SK-N-SH (cell line): Measurements from ENCODE around the gene ADRA2B. TPM values are rescaled to one million over a fixed set of nuclear protein-coding genes. Genes with fewer than 3 reads are reported as not detected.

Source experiments
- CTCF ChIA-PET: fragments of 300-600, 350-600 bp; formaldehyde crosslinking; extraction: SDS; loops from one replicate; lab custom pipeline; 2021; lab: Yijun Ruan, JAX
- POLR2A ChIA-PET: fragments of 350-600 bp; sonication (Branson Sonifier 250); formaldehyde crosslinking; extraction: SDS; loops from one replicate; lab custom pipeline; 2020; ENCODE audit warnings: antibody characterized with exemption, inconsistent platforms; lab: Yijun Ruan, JAX
- DNase-seq: peaks from one replicate; pipeline ENCODE4 v3.0.0; 2012
- H2AFZ ChIP-seq: fragments of 200-600 bp; sonication (generic); 2 replicates; pipeline ENCODE4 v1.8.1; 2016; ENCODE audit warnings: antibody characterized with exemption, mild to moderate bottlenecking, low read depth
- H3F3A ChIP-seq: fragments of 200-600 bp; sonication (generic); replicated peaks from 2 replicates; pipeline ENCODE3; 2016; ENCODE audit warnings: antibody characterized with exemption, mild to moderate bottlenecking; ENCODE audit not compliant: insufficient read depth
- H3K27ac ChIP-seq, 2 experiments: fragments of 200-500 bp in 1 of 2; fragments of 200-600 bp in 1 of 2; sonication (Bioruptor generic) in 1 of 2; sonication (generic), shearing (Covaris generic) in 1 of 2; 2 replicates each; pipeline versions ENCODE4 v1.5.1 to v1.6.1; 2014 to 2016; ENCODE audit warnings: low read depth in 2 of 2, inconsistent platforms in 1 of 2, low read length in 1 of 2, mild to moderate bottlenecking in 1 of 2, mixed read lengths in 1 of 2
- H3K27me3 ChIP-seq: fragments of 200-600 bp; sonication (generic), shearing (Covaris generic); 2 replicates; pipeline ENCODE4 v1.6.1; 2016; ENCODE audit warnings: mixed run types; ENCODE audit not compliant: insufficient read depth
- H3K36me3 ChIP-seq, 2 experiments: fragments of 200-500 bp in 1 of 2; fragments of 200-600 bp in 1 of 2; sonication (Bioruptor generic) in 1 of 2; sonication (generic) in 1 of 2; replicated peaks in 1 of 2; 2 replicates each; pipeline versions ENCODE3 to v1.5.1; 2014 to 2016; ENCODE audit warnings: low read length in 1 of 2, mild to moderate bottlenecking in 1 of 2; ENCODE audit not compliant: insufficient read depth in 2 of 2, control insufficient read depth in 1 of 2
- H3K4me1 ChIP-seq, 2 experiments: fragments of 200-500 bp in 1 of 2; fragments of 200-600 bp in 1 of 2; sonication (Bioruptor generic) in 1 of 2; sonication (generic), shearing (Covaris generic) in 1 of 2; 2 replicates each; pipeline versions ENCODE4 v1.5.1 to v1.6.1; 2014 to 2016; ENCODE audit warnings: low read depth in 1 of 2, low read length in 1 of 2, mixed run types in 1 of 2; ENCODE audit not compliant: insufficient read depth in 2 of 2, control insufficient read depth in 1 of 2
- H3K4me2 ChIP-seq: fragments of 200-600 bp; sonication (generic), shearing (Covaris generic); 2 replicates; pipeline ENCODE4 v1.6.1; 2017; ENCODE audit warnings: mixed run types
- H3K4me3 ChIP-seq, 2 experiments: fragments of 200-500 bp in 1 of 2; fragments of 200-600 bp in 1 of 2; sonication (Bioruptor generic) in 1 of 2; sonication (generic), shearing (Covaris generic) in 1 of 2; 2 replicates each; pipeline versions ENCODE4 v1.5.1 to v1.8.1; 2014 to 2016; ENCODE audit warnings: low read depth in 2 of 2, inconsistent platforms in 1 of 2, low read length in 1 of 2, mild to moderate bottlenecking in 1 of 2, mixed read lengths in 1 of 2, moderate library complexity in 1 of 2
- H3K79me2 ChIP-seq: fragments of 200-600 bp; sonication (generic); 2 replicates; pipeline ENCODE4 v1.8.1; 2017; ENCODE audit warnings: mild to moderate bottlenecking; ENCODE audit not compliant: insufficient read depth
- H3K9ac ChIP-seq: fragments of 200-600 bp; sonication (generic); 2 replicates; pipeline ENCODE4 v1.6.1; 2017; ENCODE audit warnings: mixed run types
- H3K9me2 ChIP-seq: fragments of 200-600 bp; sonication (generic); 2 replicates; pipeline ENCODE4 v1.6.1; 2017; ENCODE audit warnings: mixed run types
- H3K9me3 ChIP-seq: fragments of 200-600 bp; sonication (generic); 2 replicates; pipeline ENCODE4 v1.6.1; 2017; ENCODE audit warnings: mixed run types, mild to moderate bottlenecking, moderate library complexity
- H4K20me1 ChIP-seq: fragments of 200-600 bp; sonication (generic); 2 replicates; pipeline ENCODE4 v1.6.1; 2017; ENCODE audit warnings: mild to moderate bottlenecking, mixed run types; ENCODE audit not compliant: insufficient read depth
- CHD2 ChIP-seq: fragments of 150-350 bp; IDR thresholded peaks from 2 replicates; pipeline ENCODE4 v1.6.1; 2018; ENCODE audit warnings: low read length; ENCODE audit not compliant: partially characterized antibody
- CTCF ChIP-seq: fragments of 200-600 bp; sonication (generic); IDR thresholded peaks from 2 replicates; pipeline ENCODE4 v1.6.1; 2017; ENCODE audit warnings: antibody characterized with exemption, mild to moderate bottlenecking, moderate library complexity
- ELF1 ChIP-seq: IDR thresholded peaks from 2 replicates; pipeline ENCODE4 v1.4.0; 2012
- EP300 ChIP-seq, 2 experiments: IDR thresholded peaks; 2 replicates each; pipeline versions ENCODE4 v1.4.0 to v1.6.1; 2012; ENCODE audit warnings: borderline replicate concordance in 1 of 2, low read depth in 1 of 2, low read length in 1 of 2
- FOSL2 ChIP-seq: IDR thresholded peaks from 2 replicates; pipeline ENCODE4 v1.4.0; 2012; ENCODE audit warnings: low read depth, mild to moderate bottlenecking, moderate library complexity, borderline replicate concordance
- GATA2 ChIP-seq: sonication (generic); formaldehyde crosslinking; IDR thresholded peaks from 2 replicates; pipeline ENCODE4 v1.5.0; 2020; ENCODE audit warnings: mild to moderate bottlenecking, missing genetic modification reagents
- JUND ChIP-seq: IDR thresholded peaks from 2 replicates; pipeline ENCODE4 v1.4.0; 2012
- MAX ChIP-seq: IDR thresholded peaks from 2 replicates; pipeline ENCODE4 v1.4.0; 2012; ENCODE audit warnings: low read depth
- POLR2AphosphoS5 ChIP-seq: IDR thresholded peaks from 2 replicates; pipeline ENCODE4 v1.6.1; 2012; ENCODE audit warnings: low read depth, low read length
- USF2 ChIP-seq: fragments of 150-350 bp; IDR thresholded peaks from 2 replicates; pipeline ENCODE4 v1.6.1; 2017; ENCODE audit warnings: antibody characterized with exemption, low read length, low read depth, borderline replicate concordance
- YY1 ChIP-seq: IDR thresholded peaks from 2 replicates; pipeline ENCODE4 v1.4.0; 2012; ENCODE audit warnings: low read depth, mild to moderate bottlenecking
- WGBS: methylation state at CpG from one replicate; pipeline ENCODE4 v1.1.6; 2017; ENCODE audit warnings: low lambda C conversion rate; 5-methylcytosine and 5-hydroxymethylcytosine counted together
- polyA plus RNA-seq, 3 experiments: library from polyadenylated mRNA; depleted of rRNA; stranded (reverse); fragments of >200 nt; gene quantifications; 2 replicates each; pipeline ENCODE4 v1.2.3, GENCODE V29; 2012

ADRA2B gene
- polyA plus RNA-seq, 1 of the 3 experiments (the other 2 are of a cell fraction) = not detected

- H3F3A ChIP-seq = no peaks in the 10 kb centered on the region
- H3K9me2 ChIP-seq = no peaks in the 10 kb centered on the region
- no peaks in the 10 kb centered on the region for H3K9me3 ChIP-seq
- H3K9ac ChIP-seq = no peak overlapping the region
- H3K4me2 ChIP-seq = no peak overlapping the region
- H3K4me3 ChIP-seq = no peak overlapping the region
- no peaks in the 10 kb centered on the region for H4K20me1 ChIP-seq
- no peaks in the 10 kb centered on the region for H3K79me2 ChIP-seq
- no peaks in the 10 kb centered on the region for H3K27me3 ChIP-seq
- H2AFZ ChIP-seq = no peak overlapping the region
- H3K4me1 ChIP-seq = peaks cover 0 to 21% of the 10 kb centered on the region in 2 experiments; a peak in 1 of 4 replicates
- 79% methylated on average over 7 of the region's 7 CpGs for WGBS
- TF ChIP-seq USF2 (no peak), MAX (no peak), CHD2 (no peak), GATA2 (CRISPR knock-in tag) (no peak)
- no peaks in the 10 kb centered on the region for H3K36me3 ChIP-seq
- no peak overlapping the region for H3K27ac ChIP-seq
- CTCF ChIA-PET = interaction anchor here (1.9 kb wide), 1 partner anchor 22 kb away, joined by 9 read pairs; the partner anchor contains the start of gene ADRA2B
- POLR2A ChIA-PET = no interaction called here
- no peak for DNase-seq
Measured at GRCh38 chr2:96095116-96095636, 21.2 kb downstream of the ADRA2B start.

GRCh38 chr2:96093528-96093927 is 22.8 kb downstream of the ADRA2B start:
- ChIA-PET POLR2A (no interaction called here), CTCF (interaction anchor here (0.9 to 2.7 kb wide), 3 partner anchors 8 to 81 kb away, joined by 3 to 20 read pairs (median 13); partner anchors contain the start of gene ADRA2B)
- Histone ChIP-seq H3K9ac (no peak overlapping the region), H3K27ac (no peak overlapping the region), H3K4me2 (no peak overlapping the region), H4K20me1 (no peaks in the 10 kb centered on the region), H3K9me3 (no peaks in the 10 kb centered on the region), H2AFZ (no peak overlapping the region), H3F3A (no peaks in the 10 kb centered on the region), H3K4me1 (peaks cover 0 to 34% of the 10 kb centered on the region in 2 experiments; a peak in 1 of 4 replicates), H3K27me3 (no peaks in the 10 kb centered on the region), H3K79me2 (no peaks in the 10 kb centered on the region), H3K9me2 (no peaks in the 10 kb centered on the region), H3K4me3 (no peak overlapping the region), H3K36me3 (no peaks in the 10 kb centered on the region)
- TF ChIP-seq ELF1 (no peak), YY1 (no peak), CTCF (no peak), POLR2AphosphoS5 (no peak), JUND (no peak), EP300 (IDR thresholded peaks at IDR 0.05; ENCODE audit: borderline replicate concordance in 1 of 2, low read depth in 1 of 2, low read length in 1 of 2) (no peak), USF2 (no peak), FOSL2 (no peak)
- WGBS = 59% methylated on average over 4 of the region's 4 CpGs
- DNase-seq = no peak
